IMR-90 (cell line): Measurements from ENCODE around the gene PLEKHD1. TPM values are rescaled to one million over a fixed set of nuclear protein-coding genes. Genes with fewer than 3 reads are reported as not detected.
A peak's percentile ranks its signal among the peaks of the same experiment; 100 is the strongest.

Experiments used
- ATAC-seq: fragments of 200-7000 bp; cut with Tn5 transposase; 2 replicates; pipeline ENCODE4 v1.9.1; 2020; ENCODE audit warnings: low read depth, mild to moderate bottlenecking, moderate library complexity
- BruUV-seq: library from RNA; stranded (reverse); fragments of 400-500 nt; replicated peaks from 2 replicates; lab custom pipeline; 2021; lab: Mats Ljungman, UMichigan
- CTCF ChIA-PET: fragments of 300-600 bp; formaldehyde crosslinking; extraction: SDS; loops from one replicate; lab custom pipeline; 2021; ENCODE audit warnings: antibody characterized with exemption; lab: Yijun Ruan, JAX
- POLR2A ChIA-PET: fragments of 300-600 bp; sonication (Branson Sonifier 250); formaldehyde crosslinking; loops from one replicate; lab custom pipeline; 2022; ENCODE audit warnings: antibody characterized with exemption; ENCODE audit not compliant: unreplicated experiment; lab: Charles Lee
- DNase-seq: peaks from one replicate; pipeline ENCODE4 v3.0.0; 2013
- H2AFZ ChIP-seq: replicated peaks from 2 replicates; pipeline ENCODE3; 2013; ENCODE audit warnings: low read length, mild to moderate bottlenecking; ENCODE audit not compliant: poor library complexity
- H2AK5ac ChIP-seq: 2 replicates; pipeline ENCODE4 v1.6.1; 2013; ENCODE audit warnings: low read depth, low read length, inconsistent platforms
- H2AK9ac ChIP-seq: replicated peaks from 2 replicates; pipeline ENCODE3; 2013; ENCODE audit warnings: mild to moderate bottlenecking, low read depth, low read length, moderate library complexity; ENCODE audit not compliant: poor library complexity
- H2BK120ac ChIP-seq: 2 replicates; pipeline ENCODE4 v1.6.1; 2013; ENCODE audit warnings: low read depth, low read length, inconsistent platforms
- H2BK15ac ChIP-seq: 3 replicates; pipeline ENCODE4 v1.6.1; 2013; ENCODE audit warnings: low read depth, low read length, inconsistent platforms
- H2BK20ac ChIP-seq: 2 replicates; pipeline ENCODE4 v1.6.1; 2013; ENCODE audit warnings: low read depth, mild to moderate bottlenecking, inconsistent platforms, low read length, moderate library complexity
- H2BK5ac ChIP-seq: 2 replicates; pipeline ENCODE4 v1.6.1; 2013; ENCODE audit warnings: mild to moderate bottlenecking, low read depth, low read length, inconsistent platforms; ENCODE audit not compliant: poor library complexity, severe bottlenecking
- H3K14ac ChIP-seq: replicated peaks from 2 replicates; pipeline ENCODE4 v1.6.1; 2013; ENCODE audit warnings: low read depth, low read length, inconsistent platforms
- H3K18ac ChIP-seq: 2 replicates; pipeline ENCODE4 v1.6.1; 2013; ENCODE audit warnings: low read depth, low read length, control low read depth
- H3K23ac ChIP-seq: 2 replicates; pipeline ENCODE4 v1.6.1; 2013; ENCODE audit warnings: low read depth, low read length, inconsistent platforms
- H3K27ac ChIP-seq: 2 replicates; pipeline ENCODE4 v1.5.1; 2013; ENCODE audit warnings: mild to moderate bottlenecking, control low read depth, low read length; ENCODE audit not compliant: insufficient read depth
- H3K27me3 ChIP-seq: 2 replicates; pipeline ENCODE4 v1.6.1; 2013; ENCODE audit warnings: low read length; ENCODE audit not compliant: control insufficient read depth, insufficient read depth
- H3K36me3 ChIP-seq: 2 replicates; pipeline ENCODE4 v1.6.1; 2013; ENCODE audit warnings: low read length, mixed read lengths; ENCODE audit not compliant: control insufficient read depth, insufficient read depth
- H3K4ac ChIP-seq: 2 replicates; pipeline ENCODE4 v1.6.1; 2013; ENCODE audit warnings: low read depth, low read length, inconsistent platforms
- H3K4me1 ChIP-seq: 2 replicates; pipeline ENCODE4 v1.6.1; 2013; ENCODE audit warnings: low read length, mixed read lengths; ENCODE audit not compliant: control insufficient read depth, insufficient read depth
- H3K4me2 ChIP-seq: 2 replicates; pipeline ENCODE4 v1.6.1; 2013; ENCODE audit warnings: low read depth, mild to moderate bottlenecking, control low read depth, low read length, moderate library complexity
- H3K4me3 ChIP-seq: 2 replicates; pipeline ENCODE4 v1.5.1; 2013; ENCODE audit warnings: low read depth, mild to moderate bottlenecking, control low read depth, low read length, moderate library complexity; ENCODE audit not compliant: insufficient read depth
- H3K56ac ChIP-seq: 2 replicates; pipeline ENCODE4 v1.6.1; 2013; ENCODE audit warnings: low read length, inconsistent platforms; ENCODE audit not compliant: insufficient read depth; ENCODE audit errors: extremely low read depth
- H3K79me1 ChIP-seq, 2 experiments: 2 replicates each; pipeline ENCODE4 v1.6.1; 2013; ENCODE audit warnings: low read length in 2 of 2, inconsistent platforms in 1 of 2, low read depth in 1 of 2
- H3K9ac ChIP-seq: 2 replicates; pipeline ENCODE4 v1.6.1; 2013; ENCODE audit warnings: low read depth, low read length, control low read depth
- H3K9me1 ChIP-seq: 2 replicates; pipeline ENCODE4 v1.6.1; 2013; ENCODE audit warnings: low read length, inconsistent platforms; ENCODE audit not compliant: insufficient read depth
- H3K9me3 ChIP-seq: 2 replicates; pipeline ENCODE4 v1.6.1; 2013; ENCODE audit warnings: low read length; ENCODE audit not compliant: control insufficient read depth, insufficient read depth
- H4K20me1 ChIP-seq: 2 replicates; pipeline ENCODE4 v1.6.1; 2013; ENCODE audit warnings: low read length, inconsistent platforms; ENCODE audit not compliant: insufficient read depth
- H4K5ac ChIP-seq: 2 replicates; pipeline ENCODE4 v1.6.1; 2013; ENCODE audit warnings: mild to moderate bottlenecking, low read depth, low read length, control low read depth
- H4K8ac ChIP-seq, 2 experiments: 2 replicates each; pipeline ENCODE4 v1.6.1; 2013; ENCODE audit warnings: low read depth in 2 of 2, low read length in 2 of 2, control low read depth in 1 of 2, inconsistent platforms in 1 of 2
- H4K91ac ChIP-seq: 2 replicates; pipeline ENCODE4 v1.6.1; 2013; ENCODE audit warnings: low read depth, low read length, inconsistent platforms; ENCODE audit not compliant: insufficient read depth
- BHLHE40 ChIP-seq: fragments of 150-350 bp; IDR thresholded peaks from 2 replicates; pipeline ENCODE4 v1.6.1; 2016; ENCODE audit warnings: mild to moderate bottlenecking, low read depth, low read length
- CEBPB ChIP-seq: IDR thresholded peaks from 2 replicates; pipeline ENCODE4 v1.6.1; 2012; ENCODE audit warnings: low read depth, low read length, improper control_type of control experiment
- FOS ChIP-seq: fragments of 150-350 bp; IDR thresholded peaks from 2 replicates; pipeline ENCODE4 v1.6.1; 2016; ENCODE audit warnings: low read depth, low read length
- MAFK ChIP-seq: IDR thresholded peaks from 2 replicates; pipeline ENCODE4 v1.6.1; 2012; ENCODE audit warnings: low read depth, low read length, improper control_type of control experiment
- MXI1 ChIP-seq: IDR thresholded peaks from 2 replicates; pipeline ENCODE4 v1.6.1; 2012; ENCODE audit warnings: low read depth, mild to moderate bottlenecking, low read length, moderate library complexity, borderline replicate concordance
- POLR2A ChIP-seq: IDR thresholded peaks from 2 replicates; pipeline ENCODE4 v1.6.1; 2012; ENCODE audit warnings: mild to moderate bottlenecking, low read depth, low read length
- RCOR1 ChIP-seq: IDR thresholded peaks from 2 replicates; pipeline ENCODE4 v1.6.1; 2012; ENCODE audit warnings: mild to moderate bottlenecking, low read length, improper control_type of control experiment; ENCODE audit not compliant: insufficient replicate concordance
- RFX5 ChIP-seq: IDR thresholded peaks from 2 replicates; pipeline ENCODE4 v1.8.0; 2012; ENCODE audit warnings: low read depth, mild to moderate bottlenecking, low read length, moderate library complexity
- WGBS, 2 experiments: methylation state at CpG; one replicate each; pipeline versions ENCODE4 v1.1.5 to v1.1.7; 2013; ENCODE audit warnings: missing lambda C conversion rate in 2 of 2; ENCODE audit not compliant: insufficient read length in 1 of 2; ENCODE audit errors: extremely low coverage in 2 of 2; 5-methylcytosine and 5-hydroxymethylcytosine counted together
- dilution Hi-C: fragments of 300-500 bp; cut with HindIII; formaldehyde crosslinking; loops from one replicate; pipeline ENCODE4 v1.14.3; 2018; ENCODE audit warnings: low sequenced_read_pairs; ENCODE audit not compliant: unreplicated experiment
- in situ Hi-C: fragments of 300-500 bp; cut with MboI; formaldehyde crosslinking; loops from 3 replicates; pipeline ENCODE4 v1.14.3; 2019; ENCODE audit warnings: low sequenced_read_pairs, inconsistent platforms, mixed read lengths
- intact Hi-C: fragments of 100-400 bp; cut with micrococcal nuclease; formaldehyde crosslinking; loops from 2 replicates; pipeline ENCODE4 v1.10.0; 2022
- polyA plus RNA-seq, 3 experiments: library from polyadenylated mRNA; depleted of rRNA; stranded (reverse); fragments of >200 nt; gene quantifications; 2 replicates each; pipeline ENCODE4 v1.2.3, GENCODE V29; 2012; ENCODE audit warnings: low replicate concordance in 1 of 3
- total RNA-seq: library from RNA; depleted of rRNA; stranded (reverse); fragments of >200 nt; gene quantifications from 2 replicates; pipeline ENCODE4 v1.2.3, GENCODE V29; 2012
- TF ChIP-seq, protein P1 (sequence below): fragments of 150-350 bp; IDR thresholded peaks from 2 replicates; pipeline ENCODE4 v1.6.1; 2016; ENCODE audit warnings: low read depth, mild to moderate bottlenecking, low read length, moderate library complexity, borderline replicate concordance
- TF ChIP-seq, protein P2 (sequence below): fragments of 150-350 bp; IDR thresholded peaks from 2 replicates; pipeline ENCODE4 v1.6.1; 2017; ENCODE audit warnings: mild to moderate bottlenecking, antibody characterized with exemption, low read length, low read depth
- TF ChIP-seq, protein P3 (sequence below): conservative IDR thresholded peaks from 2 replicates; pipeline ENCODE4 v1.5.1; 2012; ENCODE audit warnings: mild to moderate bottlenecking, low read depth, low read length, improper control_type of control experiment

Gene PLEKHD1
- total and polyA plus RNA-seq, 2 of the 4 experiments (the other 2 are of a cell fraction), result under 0.01 TPM; not detected in 1

DNA sequence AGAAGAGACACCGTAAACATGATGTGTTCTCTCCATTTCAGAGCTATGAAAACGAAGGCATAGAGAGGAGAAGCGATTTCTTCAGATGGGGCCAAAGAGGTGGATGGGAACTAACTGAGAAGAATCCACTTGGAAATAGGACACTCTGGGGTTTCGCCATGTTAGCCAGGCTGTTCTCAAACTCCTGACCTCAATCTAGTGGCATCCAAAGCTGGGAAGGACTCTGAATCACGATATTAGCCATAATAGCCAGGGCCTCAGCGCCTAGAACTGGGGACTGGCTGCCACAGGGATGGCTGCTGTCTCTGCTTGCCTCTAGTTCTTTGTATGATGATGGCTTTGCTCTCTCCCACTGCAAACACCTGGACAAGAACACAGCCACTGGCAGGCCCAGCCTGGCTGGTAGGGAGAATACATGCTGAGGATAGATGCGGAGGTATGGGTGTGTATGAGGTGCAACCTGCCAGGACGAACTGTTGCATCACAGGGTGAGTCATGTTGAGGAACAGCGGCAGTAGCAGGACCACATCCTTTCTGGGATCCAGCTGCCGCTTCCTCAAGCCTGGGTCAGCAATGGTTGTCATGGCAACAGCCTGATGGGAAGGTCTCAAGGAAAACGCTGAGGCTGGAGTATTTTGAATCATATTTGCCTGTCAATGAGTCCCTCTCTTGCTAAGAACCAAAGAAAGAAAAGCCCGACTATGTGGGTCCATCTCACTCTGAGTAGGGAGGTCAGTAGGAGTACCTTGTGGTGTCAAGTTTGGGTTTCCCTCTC lies 59.0 kb downstream of the PLEKHD1 start (continued):
- no peak for TF ChIP-seq RFX5

DNA sequence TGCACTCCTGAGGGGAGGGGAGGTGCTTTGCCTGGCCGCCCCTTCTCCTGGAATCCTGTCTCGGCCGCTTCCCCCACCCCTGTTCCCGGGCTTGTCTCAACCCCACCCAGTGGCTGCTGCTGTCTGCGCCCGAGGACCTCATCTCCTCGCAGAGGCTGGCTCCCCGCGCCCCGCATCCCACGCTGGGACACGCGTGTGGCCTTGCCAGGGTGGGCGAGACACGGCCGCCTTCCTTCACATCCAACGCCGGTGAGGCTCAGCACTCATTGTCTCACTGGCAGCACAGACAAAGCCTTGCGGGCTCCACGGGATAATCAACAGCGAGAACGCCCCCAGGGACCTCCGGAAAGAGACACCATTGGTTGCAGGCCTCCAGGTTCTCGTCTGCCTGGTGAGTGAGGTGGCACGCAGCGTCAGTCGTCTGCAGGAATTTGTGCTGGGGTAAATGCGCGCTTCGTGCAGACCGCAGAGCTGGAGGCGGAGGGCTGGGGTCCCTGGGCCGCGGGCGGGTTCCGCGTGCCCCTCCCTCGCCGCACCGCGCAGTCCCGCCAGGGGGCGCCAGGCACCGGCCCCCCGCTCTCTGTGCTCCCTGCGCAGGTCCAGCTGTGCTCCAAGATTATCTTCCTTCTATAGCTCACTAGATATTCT lies 63.3 kb downstream of the PLEKHD1 start:
- POLR2A ChIA-PET, result no interaction called here
- H2BK15ac ChIP-seq, result no peak overlapping the region
- H3K9me3 ChIP-seq, result no peaks in the 10 kb centered on the region; the same call in 1 of the 2 replicates
- H2BK5ac ChIP-seq, result no peak overlapping the region
- no TSS peak for BruUV-seq
- no peak overlapping the region for H4K8ac ChIP-seq
- no peak overlapping the region for H3K14ac ChIP-seq
- H4K20me1 ChIP-seq, result no peaks in the 10 kb centered on the region
- H3K9me1 ChIP-seq, result no peaks in the 10 kb centered on the region
- no peak overlapping the region for H3K4me3 ChIP-seq
- no peak overlapping the region for H3K4ac ChIP-seq
- ATAC-seq (peak; percentile 82), DNase-seq (no peak)
- H4K91ac ChIP-seq, result no peak overlapping the region
- intact Hi-C loops (no loop called here), dilution Hi-C loops (no loop called here), in situ Hi-C loops (no loop called here)
- H3K18ac ChIP-seq, result no peak overlapping the region
- no peak overlapping the region for H2AK9ac ChIP-seq
- no peak overlapping the region for H2AK5ac ChIP-seq
- H3K9ac ChIP-seq, result no peak overlapping the region
- H3K79me1 ChIP-seq, result no peaks in the 10 kb centered on the region
- no peak overlapping the region for H4K5ac ChIP-seq
- no peak overlapping the region for H3K27ac ChIP-seq
- no peak overlapping the region for H3K23ac ChIP-seq
- WGBS, 2 experiments, result 0% methylated on average over 1 of the region's 46 CpGs; no CpG with 5 or more reads in 1 of the 2 experiments
- H3K56ac ChIP-seq, result no peak overlapping the region
- H2BK120ac ChIP-seq, result no peak overlapping the region
- no peaks in the 10 kb centered on the region for H3K4me1 ChIP-seq
- H3K27me3 ChIP-seq, result peaks cover 27% of the 10 kb centered on the region
- peak overlapping the region; percentile 74 for H2AFZ ChIP-seq
- CTCF ChIA-PET, result interaction anchor here (0.6 to 1.5 kb wide), 5 partner anchors 10 to 43 kb away, joined by 3 to 5 read pairs (median 4); partner anchors contain the start of gene CCDC177
- no peak overlapping the region for H2BK20ac ChIP-seq
- H3K36me3 ChIP-seq, result no peaks in the 10 kb centered on the region
- H3K4me2 ChIP-seq, result peak overlapping the region; percentile 7; the same call in 1 of the 2 replicates
- TF ChIP-seq FOS, result no peak
- no peak for TF ChIP-seq BHLHE40
- TF ChIP-seq RCOR1, result no peak
- no peak for TF ChIP-seq MXI1
- no peak for TF ChIP-seq MAFK
- TF ChIP-seq, protein P1, sequence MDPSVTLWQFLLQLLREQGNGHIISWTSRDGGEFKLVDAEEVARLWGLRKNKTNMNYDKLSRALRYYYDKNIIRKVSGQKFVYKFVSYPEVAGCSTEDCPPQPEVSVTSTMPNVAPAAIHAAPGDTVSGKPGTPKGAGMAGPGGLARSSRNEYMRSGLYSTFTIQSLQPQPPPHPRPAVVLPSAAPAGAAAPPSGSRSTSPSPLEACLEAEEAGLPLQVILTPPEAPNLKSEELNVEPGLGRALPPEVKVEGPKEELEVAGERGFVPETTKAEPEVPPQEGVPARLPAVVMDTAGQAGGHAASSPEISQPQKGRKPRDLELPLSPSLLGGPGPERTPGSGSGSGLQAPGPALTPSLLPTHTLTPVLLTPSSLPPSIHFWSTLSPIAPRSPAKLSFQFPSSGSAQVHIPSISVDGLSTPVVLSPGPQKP, result no peak
- no peak for TF ChIP-seq POLR2A
- no peak for TF ChIP-seq RFX5
- TF ChIP-seq, protein P2, sequence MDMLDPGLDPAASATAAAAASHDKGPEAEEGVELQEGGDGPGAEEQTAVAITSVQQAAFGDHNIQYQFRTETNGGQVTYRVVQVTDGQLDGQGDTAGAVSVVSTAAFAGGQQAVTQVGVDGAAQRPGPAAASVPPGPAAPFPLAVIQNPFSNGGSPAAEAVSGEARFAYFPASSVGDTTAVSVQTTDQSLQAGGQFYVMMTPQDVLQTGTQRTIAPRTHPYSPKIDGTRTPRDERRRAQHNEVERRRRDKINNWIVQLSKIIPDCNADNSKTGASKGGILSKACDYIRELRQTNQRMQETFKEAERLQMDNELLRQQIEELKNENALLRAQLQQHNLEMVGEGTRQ, result no peak
- no peak for TF ChIP-seq CEBPB
- TF ChIP-seq, protein P3, sequence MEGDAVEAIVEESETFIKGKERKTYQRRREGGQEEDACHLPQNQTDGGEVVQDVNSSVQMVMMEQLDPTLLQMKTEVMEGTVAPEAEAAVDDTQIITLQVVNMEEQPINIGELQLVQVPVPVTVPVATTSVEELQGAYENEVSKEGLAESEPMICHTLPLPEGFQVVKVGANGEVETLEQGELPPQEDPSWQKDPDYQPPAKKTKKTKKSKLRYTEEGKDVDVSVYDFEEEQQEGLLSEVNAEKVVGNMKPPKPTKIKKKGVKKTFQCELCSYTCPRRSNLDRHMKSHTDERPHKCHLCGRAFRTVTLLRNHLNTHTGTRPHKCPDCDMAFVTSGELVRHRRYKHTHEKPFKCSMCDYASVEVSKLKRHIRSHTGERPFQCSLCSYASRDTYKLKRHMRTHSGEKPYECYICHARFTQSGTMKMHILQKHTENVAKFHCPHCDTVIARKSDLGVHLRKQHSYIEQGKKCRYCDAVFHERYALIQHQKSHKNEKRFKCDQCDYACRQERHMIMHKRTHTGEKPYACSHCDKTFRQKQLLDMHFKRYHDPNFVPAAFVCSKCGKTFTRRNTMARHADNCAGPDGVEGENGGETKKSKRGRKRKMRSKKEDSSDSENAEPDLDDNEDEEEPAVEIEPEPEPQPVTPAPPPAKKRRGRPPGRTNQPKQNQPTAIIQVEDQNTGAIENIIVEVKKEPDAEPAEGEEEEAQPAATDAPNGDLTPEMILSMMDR, result peak; percentile 55
